COLO829 (cell line): ENCODE measurements around the gene TWF2.

ENCODE experiments used
- DNase-seq: peaks from one replicate; pipeline ENCODE4 v3.0.0; 2012; ENCODE audit warnings: low spot score

TWF2 gene

GRCh38 chr3:52257911-52258310 is 19.0 kb upstream of the TWF2 start:
- no peak for DNase-seq

DNA sequence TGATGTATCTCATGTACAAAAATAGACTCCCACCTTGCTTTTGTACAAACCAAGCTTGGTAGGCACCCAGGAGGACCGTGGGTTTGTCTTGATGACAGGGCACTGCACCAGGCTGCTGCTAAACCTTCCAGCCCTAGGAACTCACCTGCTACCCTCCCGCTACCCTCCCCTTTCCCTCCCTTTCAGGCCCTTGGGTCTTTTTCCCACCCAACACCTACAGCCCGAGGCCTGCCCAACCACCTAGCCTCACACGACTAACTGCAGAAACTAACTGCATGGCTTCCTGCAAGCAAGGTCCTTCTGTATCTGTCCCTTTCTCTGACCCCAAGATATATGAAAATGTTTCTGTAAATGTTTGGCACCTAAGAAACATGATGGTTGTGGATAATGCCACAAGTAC is 17.7 kb upstream of the TWF2 start:
- DNase-seq = no peak

DNA sequence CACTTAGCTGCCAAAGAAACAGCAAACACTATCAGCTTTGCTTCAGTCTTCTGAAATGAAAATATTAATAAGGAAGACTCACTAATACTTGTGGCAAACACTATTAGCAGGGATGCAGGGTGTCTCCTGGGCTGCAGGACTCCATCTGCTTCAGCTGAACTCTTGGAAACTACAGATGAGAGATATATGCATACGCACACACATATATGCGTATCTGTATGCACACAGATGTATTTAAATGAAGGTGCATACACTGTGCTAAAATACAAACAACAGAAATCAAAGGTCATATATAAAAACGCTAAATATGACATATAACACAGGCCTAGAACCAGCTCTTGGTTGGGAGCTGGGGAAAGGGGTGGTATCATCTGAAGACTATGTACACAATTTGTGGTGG is 17.2 kb upstream of the TWF2 start:
- no peak for DNase-seq

- no peak for DNase-seq
Measured at GRCh38 chr3:52254608-52255007, 15.7 kb upstream of the TWF2 start.

DNA sequence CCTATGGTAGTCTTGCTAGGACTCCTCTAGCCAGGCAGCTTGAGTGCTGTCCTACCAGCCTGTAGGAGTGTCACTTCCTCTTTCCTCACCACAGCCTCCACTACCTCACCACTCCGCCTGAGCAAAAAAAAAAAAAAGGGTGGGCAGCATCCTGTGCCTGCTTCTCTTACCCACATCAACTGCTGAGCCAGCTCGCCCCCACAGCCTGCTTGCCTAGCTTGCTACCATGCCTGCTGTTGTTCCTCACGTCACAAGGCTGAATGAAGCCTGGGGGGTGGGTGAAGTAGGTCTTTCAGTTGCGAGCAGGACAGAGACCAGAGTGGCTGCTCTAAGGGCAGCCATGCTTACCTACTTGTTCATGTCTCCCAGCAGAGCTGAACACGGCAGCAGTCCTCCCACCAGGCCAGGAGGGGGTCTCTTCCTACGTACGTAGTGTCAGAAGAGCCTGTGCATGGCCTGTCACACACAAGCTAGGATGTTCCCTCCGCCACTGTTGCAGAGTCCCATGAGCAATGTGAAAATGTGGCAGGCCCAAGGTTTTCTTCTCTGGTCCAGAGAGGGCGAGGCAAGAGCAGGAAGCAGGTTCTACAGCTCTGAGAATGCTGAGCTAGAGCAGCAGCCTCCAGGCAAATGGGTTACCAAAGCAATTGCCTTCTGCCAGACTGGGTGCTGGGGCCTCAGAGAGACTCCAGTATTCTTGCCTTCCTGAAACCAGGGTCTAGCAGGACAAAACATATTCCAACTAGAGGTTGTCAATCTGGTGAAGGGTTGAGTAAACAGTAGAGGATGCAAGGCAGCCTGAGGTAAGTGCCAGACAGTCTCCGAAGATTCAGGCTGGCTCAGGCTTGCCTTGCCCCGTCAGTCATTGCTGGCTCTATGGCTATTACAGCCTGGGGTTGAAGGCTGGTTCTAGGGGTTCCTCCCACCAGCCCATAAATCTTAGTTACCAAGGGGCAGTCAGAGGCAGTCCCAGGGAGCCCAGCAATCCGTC is 14.7 kb upstream of the TWF2 start:
- DNase-seq = no peak

DNA sequence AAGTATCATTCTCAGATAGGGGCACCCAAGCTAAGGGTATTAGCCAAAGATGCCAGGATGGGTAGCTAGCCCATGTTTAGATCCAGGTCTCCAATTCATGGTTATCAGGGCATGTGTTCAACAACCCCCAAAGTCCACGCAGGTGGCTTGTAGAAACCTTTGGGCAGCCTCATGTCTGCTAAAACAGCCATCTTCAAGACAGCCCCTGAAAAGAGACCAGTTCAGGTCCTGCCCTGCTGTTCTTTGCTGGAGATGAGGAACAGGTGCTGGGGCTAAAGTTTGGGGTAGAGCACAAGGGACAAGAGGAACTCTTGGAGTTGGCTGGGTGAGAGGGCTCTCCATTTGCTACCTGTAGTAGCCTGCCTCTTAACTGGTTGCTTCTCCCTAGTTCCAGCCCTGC is 11.2 kb upstream of the TWF2 start:
- DNase-seq = no peak

- DNase-seq = no peak
Measured at GRCh38 chr3:52249683-52250082, 10.7 kb upstream of the TWF2 start.

GRCh38 chr3:52248816-52249547 is 10.0 kb upstream of the TWF2 start:
- DNase-seq = no peak

- no peak for DNase-seq
Measured at GRCh38 chr3:52248165-52248541, 9.2 kb upstream of the TWF2 start.

- DNase-seq = no peak
Measured at GRCh38 chr3:52247409-52248164, 8.6 kb upstream of the TWF2 start.

DNA sequence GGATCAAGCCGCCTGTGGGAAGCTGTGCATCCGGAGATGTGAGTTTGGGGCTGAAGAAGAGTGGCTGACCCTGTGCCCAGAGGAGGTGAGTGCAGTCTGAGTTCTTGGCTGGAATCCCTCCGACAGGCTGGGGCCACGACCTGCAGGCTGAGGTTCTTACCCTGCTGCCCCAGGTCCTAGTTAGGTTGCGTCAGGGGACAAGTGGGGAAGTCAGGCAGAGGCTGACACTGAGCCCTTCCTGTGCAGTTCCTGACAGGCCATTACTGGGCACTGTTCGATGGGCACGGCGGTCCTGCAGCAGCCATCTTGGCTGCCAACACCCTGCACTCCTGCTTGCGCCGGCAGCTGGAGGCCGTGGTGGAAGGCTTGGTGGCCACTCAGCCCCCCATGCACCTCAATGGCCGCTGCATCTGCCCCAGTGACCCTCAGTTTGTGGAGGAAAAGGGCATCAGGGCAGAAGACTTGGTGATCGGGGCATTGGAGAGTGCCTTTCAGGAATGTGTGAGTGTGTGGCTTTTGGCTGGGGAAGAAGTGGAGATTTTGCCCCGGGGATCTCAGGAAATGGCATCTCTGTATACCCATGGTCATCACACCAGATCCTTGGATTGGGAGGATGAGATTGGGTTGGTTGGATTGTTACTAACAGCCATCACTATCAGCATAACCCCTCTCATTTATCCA is 7.9 kb upstream of the TWF2 start:
- DNase-seq = no peak

DNA sequence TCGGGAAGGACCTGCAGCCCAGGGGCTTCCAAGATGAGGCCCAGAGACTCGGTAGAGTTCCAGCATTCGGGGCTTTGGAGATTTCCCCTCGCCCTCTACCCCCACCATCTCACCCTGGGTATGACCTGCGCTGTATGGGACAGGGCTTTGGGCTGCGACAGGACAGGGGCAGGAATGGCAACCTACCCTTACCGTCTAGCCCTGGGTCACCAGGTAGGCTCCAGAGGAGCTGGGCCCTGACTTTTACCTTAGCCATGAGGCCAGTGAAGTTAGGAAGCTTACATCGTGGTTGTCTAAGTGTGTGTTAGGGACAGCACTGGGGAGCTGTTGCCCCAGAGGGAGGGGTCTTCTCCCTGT is 7.3 kb upstream of the TWF2 start:
- no peak for DNase-seq

GRCh38 chr3:52245322-52246263 is 6.6 kb upstream of the TWF2 start, which contains the start of gene PPM1M:
Gene PPM1M (plus strand): TSS chr3:52245759. CDS start chr3:52245825, 66 bp downstream.
- no peak for DNase-seq

- peak; percentile 65 for DNase-seq
Measured at GRCh38 chr3:52243791-52244628, 5.1 kb upstream of the TWF2 start.

- DNase-seq = no peak
Measured at GRCh38 chr3:52242039-52242438, 3.1 kb upstream of the TWF2 start.

GRCh38 chr3:52240886-52241370 is 2.0 kb upstream of the TWF2 start:
- no peak for DNase-seq

DNA sequence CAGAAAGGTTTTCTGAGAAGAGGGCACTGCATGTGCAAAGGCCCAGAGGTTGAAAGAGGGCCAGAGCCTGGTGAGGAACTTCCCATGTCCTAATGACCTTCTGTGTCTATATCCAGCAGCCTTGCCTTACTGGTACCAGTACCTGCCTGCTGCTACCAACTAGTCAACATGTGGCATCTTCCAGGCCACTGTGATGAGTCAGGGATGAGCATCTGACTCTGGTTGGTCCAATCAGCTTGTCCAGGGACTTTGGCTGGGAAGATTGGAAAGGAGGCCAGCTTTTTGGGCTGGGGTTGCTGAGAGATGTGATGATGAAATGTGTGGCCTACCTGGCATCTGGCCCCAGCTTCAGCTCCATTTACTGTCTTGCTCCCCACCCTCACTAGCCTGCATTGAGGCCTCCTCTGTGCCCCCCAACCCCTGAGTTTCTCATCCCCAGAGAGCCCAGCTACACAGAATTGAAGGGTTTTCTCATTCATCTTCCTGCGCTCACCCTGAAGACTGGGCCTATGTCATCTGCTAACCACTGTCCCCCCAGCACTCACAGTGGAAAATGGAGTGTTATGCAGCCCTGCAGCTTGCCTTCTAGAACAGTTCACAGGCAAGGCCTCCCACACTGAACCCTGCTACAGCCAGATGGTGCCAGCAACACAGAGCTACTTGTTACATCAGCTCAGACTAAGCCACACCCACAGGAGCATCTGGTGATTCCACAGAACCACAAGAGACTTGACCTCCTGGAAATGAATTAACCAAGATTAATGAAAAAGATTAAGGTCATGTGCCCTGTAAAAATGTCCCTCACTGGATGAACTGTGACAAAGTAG is 1.3 kb upstream of the TWF2 start:
- peak; percentile 88 for DNase-seq

DNA sequence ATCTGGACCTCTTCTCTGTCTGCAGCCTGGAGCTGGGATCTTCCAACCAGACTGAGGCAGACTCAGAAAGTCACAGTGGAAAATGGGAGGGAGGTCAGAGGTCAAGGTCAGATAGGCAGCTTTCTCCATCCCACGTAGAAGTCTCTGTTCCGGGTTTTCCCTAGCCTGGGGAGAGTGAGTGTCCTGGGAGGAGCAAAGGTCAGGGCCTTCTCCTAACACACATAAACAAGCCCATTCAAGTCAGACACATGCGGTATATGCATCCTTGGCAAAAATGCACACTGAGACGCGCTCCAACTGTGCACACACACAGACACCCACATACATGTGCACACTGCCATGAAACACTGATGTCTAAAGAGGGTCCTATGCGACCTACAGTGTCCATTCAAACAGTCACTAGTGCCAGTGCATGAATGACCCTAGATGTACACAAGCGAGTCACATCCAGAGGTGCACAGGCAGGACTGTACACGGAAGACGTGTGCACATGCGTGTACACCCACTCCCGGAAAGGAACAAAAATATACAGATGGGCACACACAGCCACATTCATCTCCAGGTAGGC is 681 bp downstream of the TWF2 start:
- no peak for DNase-seq
